H9 (cell line): ENCODE measurements around the gene PRSS27. TPM values are rescaled to one million over a fixed set of nuclear protein-coding genes. Genes with fewer than 3 reads are reported as not detected.
"Not testable (repeated sequence)": the region's sequence is repeated elsewhere in the genome, so short reads cannot be mapped to it uniquely, and the experiment has no call there.

Experiments used
- DNase-seq: peaks from one replicate; pipeline ENCODE4 v3.0.0-alpha.2; 2017
- H2AFZ ChIP-seq: one replicate; pipeline ENCODE4 v1.6.1; 2013; ENCODE audit warnings: mild to moderate bottlenecking, low read length, control low read depth, moderate library complexity
- H2AK5ac ChIP-seq: 2 replicates; pipeline ENCODE4 v1.6.1; 2013; ENCODE audit warnings: low read length, control low read depth, mixed read lengths; ENCODE audit not compliant: insufficient read length
- H2BK120ac ChIP-seq: one replicate; pipeline ENCODE4 v1.6.1; 2013; ENCODE audit warnings: low read depth, mild to moderate bottlenecking, low read length, control low read depth, inconsistent platforms; ENCODE audit not compliant: poor library complexity, severe bottlenecking
- H2BK12ac ChIP-seq: 2 replicates; pipeline ENCODE4 v1.6.1; 2013; ENCODE audit warnings: low read length, control low read depth, mixed read lengths, low read depth; ENCODE audit not compliant: insufficient read length
- H2BK15ac ChIP-seq: 2 replicates; pipeline ENCODE4 v1.6.1; 2013; ENCODE audit warnings: low read depth, low read length, control low read depth
- H2BK20ac ChIP-seq: one replicate; pipeline ENCODE4 v1.6.1; 2013; ENCODE audit warnings: low read depth, mild to moderate bottlenecking, low read length, control low read depth, inconsistent platforms; ENCODE audit not compliant: poor library complexity, severe bottlenecking
- H2BK5ac ChIP-seq: 2 replicates; pipeline ENCODE4 v1.6.1; 2013; ENCODE audit warnings: low read length, control low read depth, mixed read lengths; ENCODE audit not compliant: insufficient read length
- H3K14ac ChIP-seq: 2 replicates; pipeline ENCODE4 v1.6.1; 2013; ENCODE audit warnings: low read length, control low read depth; ENCODE audit not compliant: insufficient read depth
- H3K18ac ChIP-seq: 2 replicates; pipeline ENCODE4 v1.6.1; 2013; ENCODE audit warnings: low read depth, mild to moderate bottlenecking, mixed read lengths, low read length, control low read depth; ENCODE audit not compliant: insufficient read length
- H3K23ac ChIP-seq: 2 replicates; pipeline ENCODE4 v1.6.1; 2013; ENCODE audit warnings: low read length, control low read depth, mixed read lengths, low read depth; ENCODE audit not compliant: insufficient read length
- H3K23me2 ChIP-seq: 2 replicates; pipeline ENCODE4 v1.6.1; 2013; ENCODE audit warnings: low read depth, mild to moderate bottlenecking, mixed read lengths, low read length, control low read depth; ENCODE audit not compliant: insufficient read length, poor library complexity, severe bottlenecking
- H3K27ac ChIP-seq: 2 replicates; pipeline ENCODE4 v1.5.1; 2013; ENCODE audit warnings: low read length, control low read depth, mixed read lengths, low read depth; ENCODE audit not compliant: insufficient read length
- H3K27me3 ChIP-seq: 2 replicates; pipeline ENCODE4 v1.6.1; 2013; ENCODE audit warnings: low read length, control low read depth, inconsistent platforms; ENCODE audit not compliant: insufficient read depth
- H3K4ac ChIP-seq: 2 replicates; pipeline ENCODE4 v1.6.1; 2013; ENCODE audit warnings: low read depth, mild to moderate bottlenecking, control low read depth, inconsistent platforms, low read length, moderate library complexity
- H3K4me1 ChIP-seq: 2 replicates; pipeline ENCODE4 v1.6.1; 2013; ENCODE audit warnings: low read length, control low read depth, inconsistent platforms; ENCODE audit not compliant: insufficient read depth
- H3K4me2 ChIP-seq: 2 replicates; pipeline ENCODE4 v1.6.1; 2013; ENCODE audit warnings: low read length, control low read depth, mixed read lengths; ENCODE audit not compliant: insufficient read length, insufficient read depth
- H3K56ac ChIP-seq: 2 replicates; pipeline ENCODE4 v1.6.1; 2013; ENCODE audit warnings: low read depth, mild to moderate bottlenecking, mixed read lengths, low read length, control low read depth; ENCODE audit not compliant: insufficient read length
- H3K79me1 ChIP-seq: 2 replicates; pipeline ENCODE4 v1.6.1; 2013; ENCODE audit warnings: low read depth, mild to moderate bottlenecking, moderate library complexity, low read length, control low read depth, inconsistent platforms; ENCODE audit not compliant: insufficient read depth, poor library complexity, severe bottlenecking
- H3K79me2 ChIP-seq: 2 replicates; pipeline ENCODE4 v1.6.1; 2013; ENCODE audit warnings: low read length, control low read depth, inconsistent platforms; ENCODE audit not compliant: insufficient read depth
- H3K9ac ChIP-seq: 2 replicates; pipeline ENCODE4 v1.6.1; 2013; ENCODE audit warnings: low read length, control low read depth, mixed read lengths; ENCODE audit not compliant: insufficient read length; ENCODE audit errors: extremely low read depth
- H3K9me3 ChIP-seq: one replicate; pipeline ENCODE4 v1.6.1; 2013; ENCODE audit warnings: low read depth, low read length, inconsistent platforms; ENCODE audit not compliant: control insufficient read depth
- H3T11ph ChIP-seq: one replicate; pipeline ENCODE4 v1.6.1; 2013; ENCODE audit warnings: mild to moderate bottlenecking, low read length, control low read depth, inconsistent platforms
- H4K20me1 ChIP-seq: one replicate; pipeline ENCODE4 v1.6.1; 2013; ENCODE audit not compliant: control insufficient read depth, insufficient read length, insufficient read depth
- H4K5ac ChIP-seq: 2 replicates; pipeline ENCODE4 v1.6.1; 2013; ENCODE audit warnings: low read depth, mild to moderate bottlenecking, mixed read lengths, low read length, control low read depth; ENCODE audit not compliant: insufficient read length
- H4K8ac ChIP-seq: replicated peaks from 2 replicates; pipeline ENCODE4 v1.6.1; 2013; ENCODE audit warnings: low read length, control low read depth, mixed read lengths, low read depth; ENCODE audit not compliant: insufficient read length
- H4K91ac ChIP-seq: 2 replicates; pipeline ENCODE4 v1.6.1; 2013; ENCODE audit warnings: low read depth, mild to moderate bottlenecking, moderate library complexity, mixed read lengths, low read length, control low read depth; ENCODE audit not compliant: insufficient read length
- H3K27ac Mint-ChIP-seq, 3 experiments: 2 replicates in 2 of 3; 3 replicates in 1 of 3; pipeline ENCODE4 v1.8.0; 2020 to 2021; ENCODE audit warnings: mixed read lengths in 3 of 3, mild to moderate bottlenecking in 1 of 3, moderate library complexity in 1 of 3
- H3K27me3 Mint-ChIP-seq: 2 replicates; pipeline ENCODE4 v1.8.0; 2021; ENCODE audit warnings: low read depth, mild to moderate bottlenecking, moderate library complexity, mixed read lengths
- H3K36me3 Mint-ChIP-seq, 3 experiments: 2 replicates in 2 of 3; 3 replicates in 1 of 3; pipeline ENCODE4 v1.8.0; 2020 to 2021; ENCODE audit warnings: low read depth in 3 of 3, mixed read lengths in 3 of 3; ENCODE audit not compliant: insufficient read depth in 1 of 3
- H3K4me1 Mint-ChIP-seq, 2 experiments: 2 replicates each; pipeline ENCODE4 v1.8.0; 2020; ENCODE audit warnings: mixed read lengths in 2 of 2
- H3K4me3 Mint-ChIP-seq, 2 experiments: 2 replicates in 1 of 2; 3 replicates in 1 of 2; pipeline ENCODE4 v1.8.0; 2020 to 2021; ENCODE audit warnings: mild to moderate bottlenecking in 2 of 2, mixed read lengths in 2 of 2, moderate library complexity in 1 of 2
- H3K9me3 Mint-ChIP-seq, 2 experiments: 2 replicates in 1 of 2; 3 replicates in 1 of 2; pipeline ENCODE4 v1.8.0; 2020; ENCODE audit warnings: mild to moderate bottlenecking in 2 of 2, mixed read lengths in 2 of 2, moderate library complexity in 1 of 2
- WGBS: extraction: QIAGEN DNeasy Blood & Tissue Kit; methylation state at CpG from one replicate; pipeline ENCODE4 v1.1.7; 2013; ENCODE audit warnings: missing lambda C conversion rate, low lambda C conversion rate, mixed read lengths; ENCODE audit not compliant: insufficient read length; ENCODE audit errors: extremely low coverage; 5-methylcytosine and 5-hydroxymethylcytosine counted together
- total RNA-seq: library from RNA; stranded (reverse); gene quantifications from 2 replicates; pipeline ENCODE4 v1.2.1, GENCODE V29; 2021
- TF ChIP-seq, protein P1 (sequence below): fragments of 200-600 bp; sonication (generic); conservative IDR thresholded peaks from 3 replicates; pipeline ENCODE4 v1.8.0; 2021; ENCODE audit warnings: antibody characterized with exemption, mild to moderate bottlenecking

Gene PRSS27
- total RNA-seq, 1 experiment from 2014 or later: 5.0 TPM

DNA sequence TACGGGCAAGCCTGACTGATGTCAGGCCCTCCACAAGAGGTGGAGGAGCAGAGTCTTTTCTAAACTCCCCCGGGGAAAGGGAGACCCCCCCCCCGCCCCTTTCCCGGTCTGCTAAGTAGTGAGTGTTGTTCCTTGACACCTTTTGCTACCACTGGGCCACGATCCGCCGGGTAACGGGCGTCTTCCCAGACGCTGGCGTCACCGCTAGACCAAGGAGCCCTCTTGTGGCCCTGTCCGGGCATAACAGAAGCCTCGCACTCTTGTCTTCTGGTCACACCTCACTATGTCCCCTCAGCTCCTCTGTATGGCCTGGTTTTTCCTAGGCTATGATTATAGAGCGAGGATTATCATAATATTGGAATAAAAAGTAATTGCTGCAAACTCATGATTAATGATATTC lies 50.0 kb downstream of the PRSS27 start:
- H3K79me2 ChIP-seq, H3K18ac ChIP-seq, H3K56ac ChIP-seq, H2BK5ac ChIP-seq, H3K4me2 ChIP-seq, H4K8ac ChIP-seq, H3K4me3 Mint-ChIP-seq, H3K23ac ChIP-seq, H3K9me3 Mint-ChIP-seq, H4K5ac ChIP-seq, H3K4ac ChIP-seq, H3K9ac ChIP-seq, H3K27ac Mint-ChIP-seq, H3K79me1 ChIP-seq, H2AK5ac ChIP-seq, H3K4me1 ChIP-seq, H3T11ph ChIP-seq, H3K36me3 Mint-ChIP-seq, H2BK20ac ChIP-seq, H3K27ac ChIP-seq, H4K20me1 ChIP-seq, H2BK120ac ChIP-seq, H2BK15ac ChIP-seq, H3K27me3 Mint-ChIP-seq, H3K14ac ChIP-seq, H3K23me2 ChIP-seq, H2BK12ac ChIP-seq, H2AFZ ChIP-seq, H4K91ac ChIP-seq, H3K9me3 ChIP-seq, H3K27me3 ChIP-seq: not testable (repeated sequence)
- peak; percentile 70 for DNase-seq
- WGBS: no CpG with 5 or more reads among the region's 15 CpGs
- peaks cover 12 to 22% of the 10 kb centered on the region in 2 experiments for H3K4me1 Mint-ChIP-seq
- TF ChIP-seq, protein P1, sequence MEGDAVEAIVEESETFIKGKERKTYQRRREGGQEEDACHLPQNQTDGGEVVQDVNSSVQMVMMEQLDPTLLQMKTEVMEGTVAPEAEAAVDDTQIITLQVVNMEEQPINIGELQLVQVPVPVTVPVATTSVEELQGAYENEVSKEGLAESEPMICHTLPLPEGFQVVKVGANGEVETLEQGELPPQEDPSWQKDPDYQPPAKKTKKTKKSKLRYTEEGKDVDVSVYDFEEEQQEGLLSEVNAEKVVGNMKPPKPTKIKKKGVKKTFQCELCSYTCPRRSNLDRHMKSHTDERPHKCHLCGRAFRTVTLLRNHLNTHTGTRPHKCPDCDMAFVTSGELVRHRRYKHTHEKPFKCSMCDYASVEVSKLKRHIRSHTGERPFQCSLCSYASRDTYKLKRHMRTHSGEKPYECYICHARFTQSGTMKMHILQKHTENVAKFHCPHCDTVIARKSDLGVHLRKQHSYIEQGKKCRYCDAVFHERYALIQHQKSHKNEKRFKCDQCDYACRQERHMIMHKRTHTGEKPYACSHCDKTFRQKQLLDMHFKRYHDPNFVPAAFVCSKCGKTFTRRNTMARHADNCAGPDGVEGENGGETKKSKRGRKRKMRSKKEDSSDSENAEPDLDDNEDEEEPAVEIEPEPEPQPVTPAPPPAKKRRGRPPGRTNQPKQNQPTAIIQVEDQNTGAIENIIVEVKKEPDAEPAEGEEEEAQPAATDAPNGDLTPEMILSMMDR: peak; percentile 72

DNA sequence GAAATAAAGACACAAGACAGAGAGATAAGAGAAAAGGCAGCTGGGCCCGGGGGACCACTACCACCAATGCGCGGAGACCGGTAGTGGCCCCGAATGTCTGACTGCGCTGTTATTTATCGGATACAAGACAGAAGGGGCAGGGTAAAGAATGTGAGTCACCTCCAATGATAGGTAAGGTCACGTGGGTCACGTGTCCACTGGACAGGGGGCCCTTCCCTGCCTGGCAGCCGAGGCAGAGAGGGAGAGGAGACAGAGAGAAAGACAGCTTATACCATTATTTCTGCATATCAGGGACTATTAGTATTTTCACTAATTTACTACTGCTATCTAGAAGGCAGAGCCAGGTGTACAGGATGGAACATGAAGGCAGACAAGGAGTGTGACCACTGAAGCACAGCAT lies 50.4 kb downstream of the PRSS27 start:
- DNase-seq, H3K79me2 ChIP-seq, H3K4me3 Mint-ChIP-seq, H2BK15ac ChIP-seq, H3K36me3 Mint-ChIP-seq, H3K23me2 ChIP-seq, H3K27ac ChIP-seq, H2AK5ac ChIP-seq, H3T11ph ChIP-seq, H4K8ac ChIP-seq, H3K27me3 Mint-ChIP-seq, H2BK20ac ChIP-seq, H3K4me2 ChIP-seq, H3K14ac ChIP-seq, H3K9me3 Mint-ChIP-seq, H3K56ac ChIP-seq, H3K9ac ChIP-seq, H2BK12ac ChIP-seq, H3K4ac ChIP-seq, H4K5ac ChIP-seq, H3K79me1 ChIP-seq, H2BK5ac ChIP-seq, H3K27ac Mint-ChIP-seq, H3K23ac ChIP-seq, H3K27me3 ChIP-seq, H3K9me3 ChIP-seq, H3K4me1 ChIP-seq, H3K18ac ChIP-seq, H2BK120ac ChIP-seq, H4K20me1 ChIP-seq, H4K91ac ChIP-seq, H2AFZ ChIP-seq: not testable (repeated sequence)
- WGBS: no CpG with 5 or more reads among the region's 10 CpGs
- H3K4me1 Mint-ChIP-seq: peaks cover 12 to 22% of the 10 kb centered on the region in 2 experiments
